ENCODE measurements around the gene EFNA1. TPM values are rescaled to one million over a fixed set of nuclear protein-coding genes. Genes with fewer than 3 reads are reported as not detected.

Gene EFNA1
- total and polyA plus RNA-seq, 2 of the 13 experiments (the other 11 are each of a cell fraction or from before 2014, with no cell fraction given): 81.8 to 874 TPM

- TF ChIP-seq AGO2 (optimal IDR thresholded peaks at IDR 0.05; ENCODE audit: low read depth, low read length) (peak; percentile 94), ZNF720 (CRISPR knock-in tag; IDR thresholded peaks at IDR 0.05) (no peak), HBP1 (CRISPR knock-in tag; IDR thresholded peaks at IDR 0.05; ENCODE audit: low read depth) (no peak), RFX1 (IDR thresholded peaks at IDR 0.05) (no peak), ZNF549 (CRISPR knock-in tag; IDR thresholded peaks at IDR 0.05) (no peak), ZNF570 (CRISPR knock-in tag; IDR thresholded peaks at IDR 0.05; ENCODE audit: borderline replicate concordance) (no peak), POGK (CRISPR knock-in tag; conservative IDR thresholded peaks at IDR 0.05) (no peak), PTBP1 (IDR thresholded peaks at IDR 0.05; ENCODE audit: low read depth, low read length, poor library complexity, severe bottlenecking) (peak; percentile 52), SSRP1 (CRISPR knock-in tag; IDR thresholded peaks at IDR 0.05) (no peak), MYNN (CRISPR knock-in tag; IDR thresholded peaks at IDR 0.05; ENCODE audit: low read depth) (no peak), ZNF749 (CRISPR knock-in tag; IDR thresholded peaks at IDR 0.05; ENCODE audit: borderline replicate concordance) (no peak), ZFP90 (CRISPR knock-in tag; IDR thresholded peaks at IDR 0.05; ENCODE audit: borderline replicate concordance) (no peak), ZNF432 (CRISPR knock-in tag; IDR thresholded peaks at IDR 0.05; ENCODE audit: borderline replicate concordance) (peak; percentile 37; the same call in 1 of the 2 replicates), ZFP82 (CRISPR knock-in tag; IDR thresholded peaks at IDR 0.05; ENCODE audit: borderline replicate concordance) (peak; percentile 14; the same call in 1 of the 2 replicates), HIC2 (CRISPR knock-in tag; IDR thresholded peaks at IDR 0.05; ENCODE audit: low read depth) (no peak), REST (IDR thresholded peaks at IDR 0.05; ENCODE audit: borderline replicate concordance in 1 of 2, low read depth in 1 of 2, low read length in 2 of 2) (peak in 1 of 2 experiments; percentile 23; a peak in 1 of 4 replicates), ZNF790 (CRISPR knock-in tag; IDR thresholded peaks at IDR 0.05; ENCODE audit: borderline replicate concordance) (peak; percentile 62; the same call in 1 of the 2 replicates), PITX1 (CRISPR knock-in tag; IDR thresholded peaks at IDR 0.05) (no peak), RELA (CRISPR knock-in tag; IDR thresholded peaks at IDR 0.05) (no peak), HNRNPK (IDR thresholded peaks at IDR 0.05; ENCODE audit: low read depth, low read length, poor library complexity, severe bottlenecking) (peak; percentile 39)
These were observed 1.0 kb upstream of the EFNA1 start (continued) for GRCh38 chr1:155126556-155127104.

All from HepG2 (cell line).